PFSK-1 (cell line): ENCODE measurements around the gene PRKCE.

Experiments
- FOXP2 ChIP-seq: optimal IDR thresholded peaks from 2 replicates; pipeline ENCODE3; 2011; ENCODE audit warnings: borderline replicate concordance, control low read depth, inconsistent platforms; ENCODE audit not compliant: insufficient read depth; ENCODE audit errors: extremely low read length, extremely low read depth
- POLR2AphosphoS5 ChIP-seq: IDR thresholded peaks from 2 replicates; pipeline ENCODE4 v1.6.1; 2012; ENCODE audit warnings: low read depth, mild to moderate bottlenecking, control low read depth, low read length, moderate library complexity
- REST ChIP-seq, 2 experiments: IDR thresholded peaks; 2 replicates each; pipeline versions ENCODE4 v1.6.1 to v1.8.0; 2011 to 2012; ENCODE audit warnings: low read depth in 2 of 2, low read length in 2 of 2, control low read depth in 1 of 2, inconsistent platforms in 1 of 2, mild to moderate bottlenecking in 1 of 2, moderate library complexity in 1 of 2; ENCODE audit not compliant: insufficient read depth in 1 of 2
- SIN3A ChIP-seq: IDR thresholded peaks from 2 replicates; pipeline ENCODE4 v1.6.1; 2012; ENCODE audit warnings: mild to moderate bottlenecking, low read length, moderate library complexity, borderline replicate concordance; ENCODE audit not compliant: insufficient read depth
- TAF1 ChIP-seq: IDR thresholded peaks from 2 replicates; pipeline ENCODE4 v1.6.1; 2012; ENCODE audit warnings: low read length, control low read depth, borderline replicate concordance; ENCODE audit not compliant: insufficient read depth

Gene PRKCE

GRCh38 chr2:46161315-46161714 lies 509.8 kb downstream of the PRKCE start:
- TF ChIP-seq TAF1 (no peak), REST (IDR thresholded peaks at IDR 0.05; ENCODE audit: insufficient read depth in 1 of 2, low read depth in 2 of 2, low read length in 2 of 2) (no peak), POLR2AphosphoS5 (no peak), FOXP2 (no peak), SIN3A (no peak)

- TF ChIP-seq REST (IDR thresholded peaks at IDR 0.05; ENCODE audit: insufficient read depth in 1 of 2, low read depth in 2 of 2, low read length in 2 of 2) = no peak
Measured at GRCh38 chr2:46161911-46162310, 510.4 kb downstream of the PRKCE start.

GRCh38 chr2:46162329-46163097 lies 511.0 kb downstream of the PRKCE start:
- no peak for TF ChIP-seq SIN3A
- no peak for TF ChIP-seq FOXP2
- no peak for TF ChIP-seq POLR2AphosphoS5
- no peak for TF ChIP-seq TAF1
- TF ChIP-seq REST (IDR thresholded peaks at IDR 0.05; ENCODE audit: insufficient read depth in 1 of 2, low read depth in 2 of 2, low read length in 2 of 2) = no peak

- TF ChIP-seq TAF1 (no peak), POLR2AphosphoS5 (no peak), REST (IDR thresholded peaks at IDR 0.05; ENCODE audit: insufficient read depth in 1 of 2, low read depth in 2 of 2, low read length in 2 of 2) (no peak), SIN3A (no peak), FOXP2 (no peak)
Measured at GRCh38 chr2:46163098-46163430, 511.6 kb downstream of the PRKCE start.
